B cell (primary cell): ENCODE results near the gene AVEN. TPM values are rescaled to one million over a fixed set of nuclear protein-coding genes. Genes with fewer than 3 reads are reported as not detected.

Experiments used
- ATAC-seq: fragments of 200-7000 bp; cut with Tn5 transposase; one replicate; pipeline ENCODE4 v1.10.0; 2021; ENCODE audit warnings: low read depth, mild to moderate bottlenecking, moderate number of reproducible peaks, moderate library complexity
- CTCF ChIA-PET: fragments of 350-600 bp; sonication (Branson Sonifier 250); formaldehyde crosslinking; loops from one replicate; lab custom pipeline; 2021; ENCODE audit warnings: antibody characterized with exemption, inconsistent platforms; lab: Charles Lee
- POLR2A ChIA-PET: fragments of 350-600 bp; sonication (Branson Sonifier 250); formaldehyde crosslinking; loops from one replicate; lab custom pipeline; 2021; ENCODE audit warnings: antibody characterized with exemption; lab: Charles Lee
- DNase-seq: peaks from one replicate; pipeline ENCODE4 v3.0.0; 2013
- H2AFZ ChIP-seq: 2 replicates; pipeline ENCODE4 v1.6.1; 2012; ENCODE audit warnings: mild to moderate bottlenecking, low read depth, low read length; ENCODE audit not compliant: insufficient read depth, poor library complexity, severe bottlenecking
- H3K27ac ChIP-seq, 2 donors: 1 replicate in 1 of 2; 2 replicates in 1 of 2; pipeline ENCODE4 v1.5.1; 2012 to 2013; ENCODE audit warnings: low read length in 2 of 2, mild to moderate bottlenecking in 2 of 2, moderate library complexity in 1 of 2
- H3K27me3 ChIP-seq, 4 experiments: fragments of 200-600 bp in 1 of 4; sonication (generic) in 1 of 4; replicated peaks in 1 of 4; 1 replicate in 2 of 4; 2 replicates in 2 of 4; pipeline versions ENCODE4 v1.6.1 to v1.7.0; 2013 to 2016; ENCODE audit warnings: low read length in 3 of 4, mild to moderate bottlenecking in 2 of 4, mixed read lengths in 1 of 4, moderate library complexity in 1 of 4; ENCODE audit not compliant: insufficient read depth in 4 of 4, control insufficient read depth in 3 of 4; ENCODE audit errors: control extremely low read depth in 1 of 4
- H3K36me3 ChIP-seq, 2 experiments: replicated peaks in 1 of 2; 1 replicate in 1 of 2; 2 replicates in 1 of 2; pipeline versions ENCODE4 v1.6.1 to v1.7.1; 2013; ENCODE audit warnings: low read length in 1 of 2; ENCODE audit not compliant: insufficient read depth in 2 of 2, control insufficient read depth in 1 of 2; ENCODE audit errors: control extremely low read depth in 1 of 2, extremely low read depth in 1 of 2
- H3K4me1 ChIP-seq, 2 donors: fragments of 200-600 bp in 1 of 2; sonication (generic) in 1 of 2; 1 replicate in 1 of 2; 2 replicates in 1 of 2; pipeline versions ENCODE4 v1.5.1 to v1.6.1; 2013 to 2017; ENCODE audit warnings: low read length in 2 of 2; ENCODE audit not compliant: control insufficient read depth in 2 of 2, insufficient read depth in 2 of 2
- H3K4me2 ChIP-seq: replicated peaks from 2 replicates; pipeline ENCODE3; 2012; ENCODE audit warnings: mild to moderate bottlenecking, low read depth, low read length; ENCODE audit not compliant: poor library complexity, severe bottlenecking
- H3K4me3 ChIP-seq, 5 experiments: fragments of 200-600 bp in 1 of 5; sonication (generic) in 1 of 5; 1 replicate in 3 of 5; 2 replicates in 2 of 5; pipeline versions ENCODE4 v1.5.1 to v1.7.0; 2011 to 2016; ENCODE audit warnings: low read length in 4 of 5, mild to moderate bottlenecking in 4 of 5, low read depth in 2 of 5, control low read depth in 1 of 5, moderate library complexity in 1 of 5; ENCODE audit not compliant: insufficient read depth in 1 of 5; ENCODE audit errors: control extremely low read depth in 1 of 5, extremely low read depth in 1 of 5
- H3K79me2 ChIP-seq: fragments of 200-600 bp; sonication (generic); one replicate; pipeline ENCODE4 v1.6.0; 2016; ENCODE audit warnings: low read length; ENCODE audit not compliant: control insufficient read depth, insufficient read depth
- H3K9ac ChIP-seq: fragments of 200-600 bp; sonication (generic); 2 replicates; pipeline ENCODE4 v1.6.1; 2017; ENCODE audit warnings: mild to moderate bottlenecking, low read length, moderate library complexity
- H3K9me3 ChIP-seq, 3 donors: one replicate each; pipeline versions ENCODE4 v1.6.1 to v1.7.1; 2013; ENCODE audit warnings: low read length in 2 of 3; ENCODE audit not compliant: control insufficient read depth in 2 of 3, insufficient read depth in 1 of 3; ENCODE audit errors: control extremely low read depth in 1 of 3
- H4K20me1 ChIP-seq: 2 replicates; pipeline ENCODE4 v1.6.0; 2012; ENCODE audit warnings: mild to moderate bottlenecking, low read length; ENCODE audit not compliant: insufficient read depth, control insufficient read depth, poor library complexity, severe bottlenecking
- H3K27ac Mint-ChIP-seq: one replicate; pipeline ENCODE4 v1.8.0; 2021; ENCODE audit warnings: mixed read lengths
- H3K27me3 Mint-ChIP-seq: one replicate; pipeline ENCODE4 v1.8.0; 2021; ENCODE audit warnings: mixed read lengths
- H3K4me1 Mint-ChIP-seq: one replicate; pipeline ENCODE4 v1.8.0; 2021; ENCODE audit warnings: mixed read lengths
- H3K4me3 Mint-ChIP-seq: one replicate; pipeline ENCODE4 v1.8.0; 2021; ENCODE audit warnings: mixed read lengths
- H3K9me3 Mint-ChIP-seq: one replicate; pipeline ENCODE4 v1.8.0; 2022; ENCODE audit warnings: mixed read lengths; ENCODE audit not compliant: insufficient read depth
- CTCF ChIP-seq: fragments of 200-600 bp; IDR thresholded peaks from one replicate; pipeline ENCODE4 v1.8.0; 2022; ENCODE audit warnings: antibody characterized with exemption, mild to moderate bottlenecking
- EZH2 ChIP-seq: IDR thresholded peaks from 2 replicates; pipeline ENCODE4 v1.6.1; 2012; ENCODE audit warnings: borderline replicate concordance, low read depth, mild to moderate bottlenecking, moderate library complexity, low read length; ENCODE audit not compliant: insufficient read depth, poor library complexity, severe bottlenecking
- WGBS: methylation state at CpG from one replicate; pipeline ENCODE4 v1.1.5; 2013; ENCODE audit warnings: missing lambda C conversion rate; ENCODE audit not compliant: insufficient coverage; 5-methylcytosine and 5-hydroxymethylcytosine counted together
- intact Hi-C: fragments of 100-400 bp; cut with micrococcal nuclease; formaldehyde crosslinking; loops from one replicate; pipeline ENCODE4 v1.10.0; 2022
- polyA plus RNA-seq: library from polyadenylated mRNA; depleted of rRNA; stranded (reverse); fragments of >200 nt; gene quantifications from 2 replicates; pipeline ENCODE4 v1.2.3, GENCODE V29; 2012
- total RNA-seq, 2 donors: library from RNA; stranded (reverse); fragments of 120-200 nt in 1 of 2; gene quantifications; 1 replicate in 1 of 2; 2 replicates in 1 of 2; pipeline versions ENCODE4 v1.2.3 to v1.2.4, GENCODE V29; 2013 to 2022

The AVEN gene
- total and polyA plus RNA-seq, 2 donors (not counting 1 experiment from before 2014, with no cell fraction given), result 1.8 to 8.2 TPM

GRCh38 chr15:33994005-33994615 is 44.9 kb downstream of the AVEN start:
- H3K36me3 ChIP-seq, result no peaks in the 10 kb centered on the region
- no peak overlapping the region for H3K4me3 ChIP-seq
- CTCF ChIA-PET, result no interaction called here
- Mint-ChIP-seq H3K27ac (no peak overlapping the region), H3K27me3 (no peaks in the 10 kb centered on the region), H3K4me1 (no peaks in the 10 kb centered on the region), H3K4me3 (no peak overlapping the region), H3K9me3 (no peaks in the 10 kb centered on the region)
- H3K27ac ChIP-seq, result no peak overlapping the region
- no peak overlapping the region for H2AFZ ChIP-seq
- no peaks in the 10 kb centered on the region for H4K20me1 ChIP-seq
- no peaks in the 10 kb centered on the region for H3K79me2 ChIP-seq
- POLR2A ChIA-PET, result no interaction called here
- no peaks in the 10 kb centered on the region for H3K4me1 ChIP-seq
- no peak overlapping the region for H3K9ac ChIP-seq
- DNase-seq (no peak), ATAC-seq (no peak)
- no peak overlapping the region for H3K4me2 ChIP-seq
- no peaks in the 10 kb centered on the region for H3K27me3 ChIP-seq
- WGBS, result 92% methylated on average over 5 of the region's 9 CpGs
- no peaks in the 10 kb centered on the region for H3K9me3 ChIP-seq
- no peak for TF ChIP-seq CTCF
- TF ChIP-seq EZH2, result no peak
- intact Hi-C loops, result no loop called here

- ATAC-seq (no peak), DNase-seq (no peak)
- CTCF ChIA-PET, result no interaction called here
- no peaks in the 10 kb centered on the region for H3K27me3 Mint-ChIP-seq
- Histone ChIP-seq H3K4me3 (no peak overlapping the region), H3K4me1 (no peaks in the 10 kb centered on the region), H3K9ac (no peak overlapping the region), H3K27ac (no peak overlapping the region), H4K20me1 (no peaks in the 10 kb centered on the region), H3K79me2 (no peaks in the 10 kb centered on the region), H3K27me3 (no peaks in the 10 kb centered on the region), H3K36me3 (no peaks in the 10 kb centered on the region), H3K4me2 (no peak overlapping the region), H3K9me3 (no peaks in the 10 kb centered on the region), H2AFZ (no peak overlapping the region)
- POLR2A ChIA-PET, result no interaction called here
- no peaks in the 10 kb centered on the region for H3K9me3 Mint-ChIP-seq
- H3K4me1 Mint-ChIP-seq, result no peaks in the 10 kb centered on the region
- no peak overlapping the region for H3K27ac Mint-ChIP-seq
- TF ChIP-seq CTCF (no peak), EZH2 (no peak)
- H3K4me3 Mint-ChIP-seq, result no peak overlapping the region
- intact Hi-C loops, result no loop called here
- WGBS, result 100% methylated on average over 3 of the region's 4 CpGs
Observed at GRCh38 chr15:33988384-33988783, 50.6 kb downstream of the AVEN start.
